GM13977 (cell line): ENCODE results near the gene THSD4.

Experiments
- DNase-seq: peaks from one replicate; pipeline ENCODE4 v3.0.0; 2012; ENCODE audit warnings: low spot score
- in situ Hi-C: fragments of 300-500 bp; cut with MboI; formaldehyde crosslinking; loops from one replicate; pipeline ENCODE4 v1.12.0; 2022; ENCODE audit warnings: low sequenced_read_pairs, low pct_unique_long_range_greater_than_20kb, mixed read lengths, inconsistent platforms; ENCODE audit not compliant: unreplicated experiment
- TF ChIP-seq, protein P1 (sequence below): IDR thresholded peaks from 2 replicates; pipeline ENCODE4 v1.5.1; 2012; ENCODE audit warnings: mild to moderate bottlenecking, control low read depth; ENCODE audit not compliant: insufficient read depth; ENCODE audit errors: extremely low read depth, missing control alignments

The THSD4 gene

DNA sequence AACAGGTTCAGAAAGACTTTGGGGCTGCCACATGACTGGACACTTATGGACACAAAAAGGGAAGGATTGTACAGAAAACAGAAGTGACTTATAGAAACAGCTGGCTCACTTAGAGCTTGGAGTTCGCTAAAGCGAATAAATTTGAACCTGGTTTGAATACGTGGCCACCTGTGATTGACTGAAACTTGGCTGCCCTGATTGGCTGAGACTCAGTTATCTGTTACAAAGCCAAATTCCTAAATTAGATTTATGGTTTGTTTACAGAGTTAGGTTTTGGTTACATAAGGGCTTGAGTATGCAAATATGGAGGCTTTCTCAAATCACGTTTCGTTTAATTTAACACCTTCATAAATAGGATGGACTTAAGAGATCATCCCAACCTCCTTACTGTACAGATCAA is 270.2 kb downstream of the THSD4 start:
- TF ChIP-seq, protein P1, sequence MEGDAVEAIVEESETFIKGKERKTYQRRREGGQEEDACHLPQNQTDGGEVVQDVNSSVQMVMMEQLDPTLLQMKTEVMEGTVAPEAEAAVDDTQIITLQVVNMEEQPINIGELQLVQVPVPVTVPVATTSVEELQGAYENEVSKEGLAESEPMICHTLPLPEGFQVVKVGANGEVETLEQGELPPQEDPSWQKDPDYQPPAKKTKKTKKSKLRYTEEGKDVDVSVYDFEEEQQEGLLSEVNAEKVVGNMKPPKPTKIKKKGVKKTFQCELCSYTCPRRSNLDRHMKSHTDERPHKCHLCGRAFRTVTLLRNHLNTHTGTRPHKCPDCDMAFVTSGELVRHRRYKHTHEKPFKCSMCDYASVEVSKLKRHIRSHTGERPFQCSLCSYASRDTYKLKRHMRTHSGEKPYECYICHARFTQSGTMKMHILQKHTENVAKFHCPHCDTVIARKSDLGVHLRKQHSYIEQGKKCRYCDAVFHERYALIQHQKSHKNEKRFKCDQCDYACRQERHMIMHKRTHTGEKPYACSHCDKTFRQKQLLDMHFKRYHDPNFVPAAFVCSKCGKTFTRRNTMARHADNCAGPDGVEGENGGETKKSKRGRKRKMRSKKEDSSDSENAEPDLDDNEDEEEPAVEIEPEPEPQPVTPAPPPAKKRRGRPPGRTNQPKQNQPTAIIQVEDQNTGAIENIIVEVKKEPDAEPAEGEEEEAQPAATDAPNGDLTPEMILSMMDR: no peak
- no peak for DNase-seq
- in situ Hi-C loops: no loop called here

DNA sequence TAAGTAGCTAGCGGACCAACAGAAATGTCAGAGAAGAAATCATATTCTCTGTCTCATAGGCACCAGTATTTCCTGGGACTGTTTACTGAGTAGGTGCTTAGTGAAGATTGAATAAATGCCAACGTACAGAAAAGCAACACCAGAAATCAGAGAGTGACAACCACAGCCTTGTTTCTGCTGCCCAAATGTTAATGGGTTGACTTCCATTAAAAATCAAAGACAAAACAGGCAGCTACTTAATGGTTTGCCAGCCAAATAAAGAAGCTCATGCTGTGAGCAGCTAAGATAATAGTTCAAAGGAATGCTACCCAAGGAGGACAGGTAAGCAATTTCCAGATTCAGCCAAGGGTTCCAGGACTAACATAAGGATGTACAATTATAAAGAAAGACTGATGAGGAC is 270.7 kb downstream of the THSD4 start:
- TF ChIP-seq, protein P1: no peak
- in situ Hi-C loops: no loop called here
- no peak for DNase-seq

DNA sequence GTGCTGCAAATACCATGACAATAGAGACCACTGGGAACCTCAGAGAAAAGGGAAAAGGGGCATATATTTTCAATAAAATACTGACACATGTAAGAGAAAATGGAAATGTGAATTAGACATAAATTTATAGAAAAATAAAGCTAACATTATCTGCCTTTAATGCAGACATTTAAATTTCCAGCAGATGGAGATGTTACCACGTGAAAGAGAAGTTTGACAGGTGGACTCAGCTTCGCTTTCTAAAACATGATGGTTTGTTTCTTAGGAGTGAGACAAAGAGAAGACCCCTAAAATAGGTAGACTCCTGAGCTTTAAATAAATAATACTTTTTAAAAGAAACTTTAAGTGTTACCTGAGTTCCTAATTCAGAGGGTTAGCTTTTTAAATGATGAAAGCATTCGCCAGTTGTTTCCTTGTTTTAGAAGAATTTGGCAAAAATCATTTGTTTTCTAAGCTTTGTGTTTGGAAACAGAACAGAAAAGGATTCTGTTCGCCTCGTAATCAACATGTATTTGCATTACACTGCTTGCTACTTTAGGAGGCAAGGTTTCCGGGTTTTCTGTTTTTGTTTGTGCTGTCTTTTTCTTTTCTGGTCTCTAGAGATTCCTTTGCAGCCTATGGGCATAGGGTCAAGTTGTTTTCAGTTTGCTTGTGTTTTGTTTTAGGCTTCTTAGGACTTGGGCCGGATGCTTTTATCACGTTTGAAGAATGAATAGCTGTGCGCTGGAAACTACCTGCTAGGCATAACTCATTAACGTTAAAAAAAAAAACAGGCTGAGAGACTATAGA is 271.4 kb downstream of the THSD4 start:
- no peak for DNase-seq
- in situ Hi-C loops: no loop called here

DNA sequence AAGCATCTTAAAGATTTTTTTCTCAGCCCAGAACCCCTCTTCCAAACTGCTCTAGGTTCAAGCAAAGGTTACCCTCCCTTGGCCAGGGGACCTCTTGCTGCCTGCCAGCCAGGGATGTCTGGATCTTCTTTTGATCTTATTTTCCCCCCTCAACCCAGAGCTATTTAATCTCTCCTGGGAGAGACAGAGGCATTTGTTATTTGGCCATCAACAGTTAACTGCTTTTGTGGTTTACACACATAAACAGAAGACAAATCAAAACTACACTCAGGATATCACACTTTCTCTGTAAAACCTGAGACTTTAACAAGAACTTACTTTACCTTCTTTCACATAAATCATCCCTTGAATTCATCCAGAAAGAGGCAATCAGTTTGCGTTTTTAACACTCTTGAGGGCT is 272.5 kb downstream of the THSD4 start:
- DNase-seq: no peak
- in situ Hi-C loops: no loop called here
- TF ChIP-seq, protein P1: no peak

More for the DNA sequence above, 271.4 kb downstream of the THSD4 start:
- TF ChIP-seq, protein P1: peak; percentile 18

DNA sequence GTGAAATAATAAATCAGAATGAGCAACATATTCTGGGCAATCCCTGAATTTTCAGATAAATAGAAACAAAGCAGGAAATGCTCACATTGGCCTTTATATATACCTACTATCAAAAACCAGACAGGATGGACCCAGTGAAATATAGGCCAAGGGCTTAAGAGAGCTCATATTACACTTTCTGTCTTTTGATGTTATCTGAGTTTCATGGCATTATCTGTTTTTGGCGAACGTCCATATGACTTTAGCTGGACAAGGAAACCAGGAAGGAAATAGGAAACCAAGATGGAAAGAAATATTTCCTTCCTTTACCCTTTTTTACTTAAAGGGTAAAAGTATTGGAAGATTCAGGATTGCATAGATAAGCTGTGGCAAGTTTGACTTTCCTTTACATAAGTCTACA is 274.8 kb downstream of the THSD4 start:
- in situ Hi-C loops: no loop called here
- TF ChIP-seq, protein P1: no peak
- no peak for DNase-seq

DNA sequence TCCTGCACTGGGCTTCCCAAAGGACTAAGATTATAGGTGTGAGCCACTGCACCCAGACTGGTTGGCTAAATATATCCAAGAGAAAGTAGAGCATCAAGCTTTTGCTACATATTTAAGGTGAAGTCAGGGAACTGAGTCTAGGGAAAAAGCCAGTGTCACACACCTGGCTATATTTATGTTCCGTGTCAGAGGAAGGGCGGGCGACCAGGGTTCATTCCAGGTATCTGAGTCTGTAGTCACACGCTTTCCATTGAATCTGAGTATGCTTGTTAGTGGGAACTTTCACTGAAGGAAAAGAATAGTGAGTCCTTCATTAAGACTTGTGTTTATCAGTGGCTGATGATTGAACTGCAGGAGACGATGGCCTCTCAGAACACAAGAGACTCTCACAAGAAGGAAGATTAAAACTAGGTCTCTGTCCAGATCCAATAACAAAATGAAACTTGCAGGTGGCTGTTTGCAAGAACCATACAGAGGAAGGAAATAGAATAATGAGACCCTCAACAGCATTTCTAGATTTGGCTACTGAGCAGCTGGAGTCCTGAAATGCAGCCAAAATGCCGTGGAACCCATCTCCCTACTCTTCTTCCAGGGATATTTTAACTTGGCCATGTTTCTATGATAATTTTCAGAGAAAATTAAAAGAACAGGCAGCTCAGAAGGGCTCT is 276.3 kb downstream of the THSD4 start:
- in situ Hi-C loops: no loop called here
- TF ChIP-seq, protein P1: no peak
- no peak for DNase-seq
